MM.1S (cell line): ENCODE measurements around the gene CLEC18A.
"Not testable (repeated sequence)": the region's sequence is repeated elsewhere in the genome, so short reads cannot be mapped to it uniquely, and the experiment has no call there.

Source experiments
- EZH2 ChIP-seq: fragments of 300-600 bp; sonication (generic); optimal IDR thresholded peaks from 2 replicates; pipeline ENCODE3; 2017; ENCODE audit warnings: low read depth, mild to moderate bottlenecking, antibody characterized with exemption, low read length, mixed read lengths
- EZH2phosphoT487 ChIP-seq: fragments of 300-600 bp; sonication (generic); IDR thresholded peaks from 2 replicates; pipeline ENCODE4 v1.6.1; 2018; ENCODE audit warnings: antibody characterized with exemption, low read length
- TF ChIP-seq, protein P1 (sequence below): fragments of 300-600 bp; sonication (generic); IDR thresholded peaks from 2 replicates; pipeline ENCODE4 v1.5.1; 2016; ENCODE audit warnings: antibody characterized with exemption, low read length, mixed read lengths

GRCh38 chr16:69999801-70000200 lies 48.7 kb downstream of the CLEC18A start:
- TF ChIP-seq, protein P1, sequence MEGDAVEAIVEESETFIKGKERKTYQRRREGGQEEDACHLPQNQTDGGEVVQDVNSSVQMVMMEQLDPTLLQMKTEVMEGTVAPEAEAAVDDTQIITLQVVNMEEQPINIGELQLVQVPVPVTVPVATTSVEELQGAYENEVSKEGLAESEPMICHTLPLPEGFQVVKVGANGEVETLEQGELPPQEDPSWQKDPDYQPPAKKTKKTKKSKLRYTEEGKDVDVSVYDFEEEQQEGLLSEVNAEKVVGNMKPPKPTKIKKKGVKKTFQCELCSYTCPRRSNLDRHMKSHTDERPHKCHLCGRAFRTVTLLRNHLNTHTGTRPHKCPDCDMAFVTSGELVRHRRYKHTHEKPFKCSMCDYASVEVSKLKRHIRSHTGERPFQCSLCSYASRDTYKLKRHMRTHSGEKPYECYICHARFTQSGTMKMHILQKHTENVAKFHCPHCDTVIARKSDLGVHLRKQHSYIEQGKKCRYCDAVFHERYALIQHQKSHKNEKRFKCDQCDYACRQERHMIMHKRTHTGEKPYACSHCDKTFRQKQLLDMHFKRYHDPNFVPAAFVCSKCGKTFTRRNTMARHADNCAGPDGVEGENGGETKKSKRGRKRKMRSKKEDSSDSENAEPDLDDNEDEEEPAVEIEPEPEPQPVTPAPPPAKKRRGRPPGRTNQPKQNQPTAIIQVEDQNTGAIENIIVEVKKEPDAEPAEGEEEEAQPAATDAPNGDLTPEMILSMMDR: not testable (repeated sequence)
- TF ChIP-seq EZH2phosphoT487, EZH2: not testable (repeated sequence)
